ENCODE measurements around the gene TMPRSS4.

DNA sequence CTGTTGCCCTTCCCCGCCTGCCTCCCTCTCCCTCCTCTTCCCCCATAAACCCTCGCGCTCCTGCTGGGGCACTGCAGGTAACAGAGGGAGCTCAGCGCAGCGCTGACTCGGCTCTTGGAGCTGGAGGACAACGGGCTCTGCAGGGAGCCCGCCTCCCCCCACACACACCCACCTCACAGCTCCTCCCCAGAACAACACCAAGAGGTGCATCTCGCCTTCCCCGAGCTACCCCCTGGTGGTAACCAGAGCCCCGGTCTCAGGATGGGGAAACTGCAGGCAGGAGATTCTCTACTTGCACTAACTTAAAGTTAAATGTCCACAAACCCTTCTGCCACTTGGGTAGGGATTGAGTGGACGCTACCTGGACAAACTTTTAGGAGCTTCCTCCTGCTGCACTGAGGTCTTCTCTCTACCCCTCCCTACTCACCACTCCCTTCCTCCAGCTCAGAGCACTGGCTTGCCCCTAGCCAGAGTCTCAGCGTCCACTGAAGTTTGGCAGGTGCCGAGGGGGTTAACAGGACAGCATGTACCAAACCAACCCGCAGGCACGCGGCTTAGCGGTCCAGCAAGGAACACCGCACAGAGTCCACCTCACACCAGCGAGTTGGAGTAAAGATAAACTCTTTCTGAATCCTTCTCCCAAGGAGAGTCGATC, 79.8 kb downstream of the TMPRSS4 start:
- TF ChIP-seq, protein P1, sequence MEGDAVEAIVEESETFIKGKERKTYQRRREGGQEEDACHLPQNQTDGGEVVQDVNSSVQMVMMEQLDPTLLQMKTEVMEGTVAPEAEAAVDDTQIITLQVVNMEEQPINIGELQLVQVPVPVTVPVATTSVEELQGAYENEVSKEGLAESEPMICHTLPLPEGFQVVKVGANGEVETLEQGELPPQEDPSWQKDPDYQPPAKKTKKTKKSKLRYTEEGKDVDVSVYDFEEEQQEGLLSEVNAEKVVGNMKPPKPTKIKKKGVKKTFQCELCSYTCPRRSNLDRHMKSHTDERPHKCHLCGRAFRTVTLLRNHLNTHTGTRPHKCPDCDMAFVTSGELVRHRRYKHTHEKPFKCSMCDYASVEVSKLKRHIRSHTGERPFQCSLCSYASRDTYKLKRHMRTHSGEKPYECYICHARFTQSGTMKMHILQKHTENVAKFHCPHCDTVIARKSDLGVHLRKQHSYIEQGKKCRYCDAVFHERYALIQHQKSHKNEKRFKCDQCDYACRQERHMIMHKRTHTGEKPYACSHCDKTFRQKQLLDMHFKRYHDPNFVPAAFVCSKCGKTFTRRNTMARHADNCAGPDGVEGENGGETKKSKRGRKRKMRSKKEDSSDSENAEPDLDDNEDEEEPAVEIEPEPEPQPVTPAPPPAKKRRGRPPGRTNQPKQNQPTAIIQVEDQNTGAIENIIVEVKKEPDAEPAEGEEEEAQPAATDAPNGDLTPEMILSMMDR (IDR thresholded peaks at IDR 0.05): no peak
- TF ChIP-seq POLR2A (IDR thresholded peaks at IDR 0.05): no peak

Measured in breast epithelium (tissue), 3 donors.